Measurements from ENCODE around the gene TRAK1.
"Not testable (repeated sequence)": the region's sequence is repeated elsewhere in the genome, so short reads cannot be mapped to it uniquely, and the experiment has no call there.

Gene TRAK1

GRCh38 chr3:42099020-42099765, 8.0 kb downstream of the TRAK1 start:
- no peak for DNase-seq

GRCh38 chr3:42101048-42101447, 9.9 kb downstream of the TRAK1 start:
- DNase-seq: peak; percentile 30

- no peak for DNase-seq
Measured at GRCh38 chr3:42101481-42101880, 10.3 kb downstream of the TRAK1 start.

GRCh38 chr3:42102571-42102970, 11.4 kb downstream of the TRAK1 start:
- DNase-seq: no peak

GRCh38 chr3:42103921-42104665, 12.9 kb downstream of the TRAK1 start:
- DNase-seq: not testable (repeated sequence)

GRCh38 chr3:42105994-42106393, 14.8 kb downstream of the TRAK1 start:
- DNase-seq: not testable (repeated sequence)

- DNase-seq: no peak
Measured at GRCh38 chr3:42106646-42107045, 15.5 kb downstream of the TRAK1 start.

- DNase-seq: no peak
Measured at GRCh38 chr3:42110631-42111030, 19.5 kb downstream of the TRAK1 start.

GRCh38 chr3:42114130-42114725, 23.1 kb downstream of the TRAK1 start:
- DNase-seq: peak; percentile 21

GRCh38 chr3:42115215-42115614, 24.1 kb downstream of the TRAK1 start:
- DNase-seq: no peak

GRCh38 chr3:42115946-42116345, 24.8 kb downstream of the TRAK1 start:
- no peak for DNase-seq

- DNase-seq: no peak
Measured at GRCh38 chr3:42116466-42116865, 25.3 kb downstream of the TRAK1 start.

GRCh38 chr3:42117175-42118008, 26.2 kb downstream of the TRAK1 start:
- peak; percentile 46 for DNase-seq

- peak; percentile 77 for DNase-seq
Measured at GRCh38 chr3:42118762-42119361, 27.7 kb downstream of the TRAK1 start.

- peak; percentile 56 for DNase-seq
Measured at GRCh38 chr3:42119561-42120355, 28.6 kb downstream of the TRAK1 start.

GRCh38 chr3:42120866-42121265, 29.7 kb downstream of the TRAK1 start:
- DNase-seq: no peak

GRCh38 chr3:42122261-42123011, 31.3 kb downstream of the TRAK1 start:
- no peak for DNase-seq

GRCh38 chr3:42123012-42123581, 31.9 kb downstream of the TRAK1 start:
- DNase-seq: no peak

GRCh38 chr3:42123824-42124658, 32.9 kb downstream of the TRAK1 start:
- DNase-seq: no peak

- no peak for DNase-seq
Measured at GRCh38 chr3:42127226-42127625, 36.1 kb downstream of the TRAK1 start.

Measured in hematopoietic multipotent progenitor cell treated with erythropoietin and hydrocortisone succinate and interleukin-3 and kit ligand, for 4 days (in vitro differentiated cells).